HG03521 (cell line): ENCODE results near the gene ZNF407.
"Not testable (repeated sequence)": the region's sequence is repeated elsewhere in the genome, so short reads cannot be mapped to it uniquely, and the experiment has no call there.

ENCODE experiments used
- ATAC-seq: cut with Tn5 transposase; IDR thresholded peaks from one replicate; pipeline ENCODE4 v1.9.1; 2021; ENCODE audit warnings: mild to moderate bottlenecking, moderate library complexity; ENCODE audit not compliant: unreplicated experiment

ZNF407 gene

DNA sequence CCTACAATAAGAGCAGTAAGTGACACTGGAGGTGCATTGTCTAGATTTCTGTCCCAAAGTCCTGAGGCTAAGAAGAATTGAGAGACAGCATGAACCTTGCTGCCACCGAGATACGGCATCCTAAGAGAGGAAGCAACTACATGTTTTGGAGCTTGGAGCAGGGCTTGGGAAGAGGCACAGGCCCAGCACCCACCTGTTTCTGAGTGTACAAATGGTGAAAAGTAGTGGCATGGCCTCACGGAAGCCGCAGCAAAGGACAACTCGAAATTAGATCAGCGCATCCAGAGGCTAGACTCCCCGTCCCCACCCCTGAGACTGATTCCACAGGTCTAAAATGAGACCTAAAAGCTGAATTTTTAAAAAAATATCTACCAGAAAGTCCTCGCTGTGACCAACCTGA lies 483.8 kb downstream of the ZNF407 start:
- no peak for ATAC-seq

DNA sequence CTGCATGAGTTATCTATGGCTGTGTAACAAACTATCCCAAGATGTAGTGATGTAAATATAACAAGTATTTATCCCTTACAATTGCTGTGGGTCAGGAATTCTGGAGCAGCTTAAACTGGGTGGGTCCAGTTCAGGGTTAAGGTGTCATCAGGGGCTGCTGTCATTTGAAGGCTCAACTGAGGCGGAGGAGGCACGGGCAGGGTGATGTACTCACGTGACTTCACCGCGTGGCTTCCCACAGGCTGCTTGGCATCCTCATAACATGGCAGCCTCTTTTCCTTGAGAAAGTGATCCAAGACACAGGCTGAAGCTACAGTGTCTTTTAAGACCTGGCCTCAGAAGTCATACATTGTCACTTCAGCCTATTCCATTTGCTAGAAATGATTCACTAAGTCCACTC lies 485.5 kb downstream of the ZNF407 start:
- ATAC-seq = no peak

GRCh38 chr18:75083761-75084160 lies 486.1 kb downstream of the ZNF407 start:
- ATAC-seq = no peak

GRCh38 chr18:75085676-75086075 lies 488.0 kb downstream of the ZNF407 start:
- not testable (repeated sequence) for ATAC-seq

- no peak for ATAC-seq
Observed at GRCh38 chr18:75086494-75087034, 488.9 kb downstream of the ZNF407 start.

DNA sequence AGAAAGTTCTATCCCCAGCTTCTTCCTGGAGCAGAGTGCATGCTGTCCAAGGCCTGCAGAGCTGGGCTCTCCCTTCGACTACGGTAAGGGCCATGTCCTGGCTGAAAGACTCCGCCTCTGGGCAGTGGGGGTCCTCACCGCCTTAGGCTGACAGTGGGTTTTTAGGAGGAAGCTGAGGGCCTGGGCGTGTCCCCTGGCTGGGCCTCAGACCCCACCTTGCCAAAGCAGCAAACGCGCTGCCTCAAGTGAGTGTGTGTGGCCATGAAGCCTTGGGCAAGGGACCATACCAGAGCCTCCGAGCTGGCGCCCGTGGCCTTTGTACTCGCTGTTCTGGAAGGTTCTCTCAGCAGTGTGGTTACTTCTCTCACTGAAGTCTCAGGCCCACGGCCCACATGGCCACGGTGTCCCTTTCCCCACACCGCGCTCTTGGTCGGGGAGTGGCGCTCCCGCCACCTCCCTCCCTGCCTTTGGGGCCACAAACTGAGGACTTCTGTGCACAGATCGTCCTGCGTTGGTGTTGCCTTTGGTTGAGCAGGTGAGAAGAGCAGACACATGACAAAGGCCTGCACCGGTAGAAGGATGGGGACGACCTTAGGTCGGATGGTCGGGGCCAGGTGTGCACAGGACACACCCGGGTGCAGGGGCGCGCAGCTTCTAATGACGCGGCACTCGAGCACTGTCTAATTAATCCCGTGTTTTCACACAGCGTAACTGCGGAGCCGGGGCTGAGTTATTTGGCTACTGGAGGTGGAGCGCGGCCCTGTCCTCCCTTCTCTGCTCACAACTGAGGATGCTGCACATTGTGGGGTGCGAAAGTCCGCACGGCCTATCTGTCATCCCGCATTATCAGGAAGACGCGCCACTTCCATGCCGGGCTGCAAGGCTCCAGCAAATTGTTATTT lies 489.7 kb downstream of the ZNF407 start:
- no peak for ATAC-seq

GRCh38 chr18:75088021-75088506 lies 490.4 kb downstream of the ZNF407 start:
- ATAC-seq = no peak

DNA sequence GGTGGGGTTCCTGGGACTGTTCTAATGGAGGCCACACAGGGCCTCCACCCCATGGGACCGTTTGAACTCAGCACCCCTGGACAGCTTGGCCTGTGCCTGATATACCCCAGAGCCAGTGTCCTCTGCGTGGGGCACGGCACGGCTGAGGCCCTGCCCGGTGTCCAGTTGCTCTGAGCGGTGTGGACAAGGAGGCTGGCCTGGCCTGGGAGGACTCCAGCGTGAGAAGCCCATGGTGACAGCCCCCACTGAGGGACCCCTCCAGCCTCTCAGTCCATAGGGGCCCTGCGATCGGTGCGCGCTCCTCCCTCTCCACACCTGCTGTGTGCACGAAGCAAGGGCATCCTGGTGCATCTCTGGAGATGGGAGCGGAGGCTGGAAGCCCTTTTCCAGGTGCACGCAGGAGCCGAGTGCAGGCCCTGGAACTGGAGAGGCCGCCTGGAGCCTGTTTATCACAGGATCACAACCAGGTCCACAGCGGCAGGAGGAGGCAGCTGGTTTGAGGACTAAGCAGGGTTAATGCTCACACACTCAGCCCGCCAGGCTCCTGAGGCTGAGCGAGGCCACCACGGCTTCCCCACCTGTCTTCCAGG lies 491.0 kb downstream of the ZNF407 start:
- no peak for ATAC-seq

GRCh38 chr18:75089748-75090327 lies 492.2 kb downstream of the ZNF407 start:
- ATAC-seq = no peak

DNA sequence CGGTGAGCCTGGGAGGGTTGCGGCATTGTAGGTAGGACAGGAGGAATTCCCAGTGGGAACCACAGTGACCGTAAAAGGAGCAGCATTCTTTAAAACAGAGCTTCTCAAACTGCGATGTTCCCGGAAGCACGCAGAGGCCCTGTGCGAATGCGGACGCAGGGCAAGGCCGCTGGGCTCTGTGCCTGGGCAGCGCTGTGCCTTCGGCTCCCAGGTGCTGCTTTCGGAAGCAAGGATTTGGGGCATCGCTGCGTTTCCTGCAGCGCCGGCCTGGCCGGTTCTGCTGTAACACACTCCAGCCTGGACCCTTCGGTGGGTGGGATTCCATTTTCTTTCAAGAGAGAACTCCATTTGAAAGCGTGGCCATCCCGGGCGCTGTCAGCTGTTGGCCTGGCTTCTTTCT lies 492.7 kb downstream of the ZNF407 start:
- ATAC-seq = no peak

DNA sequence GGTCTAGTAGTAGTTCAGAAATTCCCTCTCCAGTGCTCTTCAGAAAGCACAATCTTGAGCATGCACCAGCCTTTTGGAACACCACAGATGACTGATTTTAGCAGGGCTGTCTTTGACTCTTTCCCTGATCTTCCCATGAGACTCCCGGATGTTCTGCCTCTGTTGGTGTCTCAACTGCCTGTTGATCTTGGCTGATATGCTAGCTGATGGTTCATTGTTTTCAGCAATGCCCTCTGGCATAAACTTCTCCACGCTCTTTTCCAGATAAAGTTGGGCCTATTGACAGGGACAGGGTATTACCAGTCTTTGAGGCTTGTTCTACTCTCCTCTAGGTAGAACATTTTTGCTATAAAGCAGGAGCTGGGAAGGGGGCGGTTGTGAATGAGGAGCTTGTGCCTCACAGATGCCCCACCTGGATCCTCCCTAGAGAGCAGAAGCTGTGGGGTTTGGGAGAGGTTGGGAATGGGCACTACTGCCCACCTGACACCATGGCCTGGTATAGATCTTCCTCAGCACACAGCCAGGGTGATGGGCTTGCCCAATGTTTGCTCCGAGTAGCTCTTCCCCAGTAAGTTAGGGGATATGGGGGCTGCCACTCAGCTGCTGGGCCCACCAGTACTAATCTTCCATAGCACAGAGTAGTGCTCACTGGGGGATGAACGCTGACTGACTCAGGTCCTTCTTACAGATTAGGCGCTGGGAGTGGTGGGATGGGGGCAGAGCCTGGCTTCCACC lies 500.0 kb downstream of the ZNF407 start:
- no peak for ATAC-seq

DNA sequence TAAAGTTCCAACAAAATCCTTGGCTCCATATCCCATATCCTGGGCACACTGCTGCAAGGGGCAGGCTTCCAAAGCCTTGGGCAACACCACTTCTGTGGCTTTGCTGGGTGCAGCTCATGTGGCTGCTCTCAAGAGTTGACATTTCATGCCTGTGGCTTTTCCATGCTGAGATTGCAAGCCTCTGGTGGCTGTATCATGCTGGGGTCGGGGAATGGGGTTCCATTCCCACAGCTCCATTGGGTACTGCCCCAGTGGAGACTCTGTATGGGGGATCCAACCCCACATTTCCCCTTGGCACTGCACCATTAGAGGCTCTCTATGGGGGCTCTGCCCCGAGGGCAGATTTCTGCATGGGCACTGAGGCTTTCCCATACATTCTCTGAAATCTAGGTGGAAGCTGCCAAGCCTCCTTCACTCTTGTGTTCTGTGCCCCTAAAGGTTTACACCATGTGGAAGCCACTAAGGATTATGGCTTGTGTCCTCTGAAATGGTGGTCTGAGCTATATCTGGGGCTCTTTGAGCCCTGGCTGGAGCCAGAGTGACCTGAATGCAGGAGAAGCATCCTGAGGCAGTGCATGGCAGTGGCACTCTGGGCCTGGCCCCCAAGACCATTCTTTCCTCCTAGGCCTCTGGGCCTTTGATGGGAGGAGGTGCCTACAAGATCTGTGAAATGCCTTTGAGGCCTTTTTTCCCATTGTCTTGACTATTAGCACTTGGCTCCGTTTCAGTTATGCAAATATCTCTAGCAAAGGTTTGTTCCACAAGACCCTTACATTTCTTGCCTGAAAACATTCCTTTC lies 503.4 kb downstream of the ZNF407 start:
- no peak for ATAC-seq

GRCh38 chr18:75101916-75102315 lies 504.2 kb downstream of the ZNF407 start:
- ATAC-seq = no peak

- ATAC-seq = not testable (repeated sequence)
Observed at GRCh38 chr18:75104029-75104428, 506.4 kb downstream of the ZNF407 start.

GRCh38 chr18:75104483-75104882 lies 506.8 kb downstream of the ZNF407 start:
- ATAC-seq = no peak

DNA sequence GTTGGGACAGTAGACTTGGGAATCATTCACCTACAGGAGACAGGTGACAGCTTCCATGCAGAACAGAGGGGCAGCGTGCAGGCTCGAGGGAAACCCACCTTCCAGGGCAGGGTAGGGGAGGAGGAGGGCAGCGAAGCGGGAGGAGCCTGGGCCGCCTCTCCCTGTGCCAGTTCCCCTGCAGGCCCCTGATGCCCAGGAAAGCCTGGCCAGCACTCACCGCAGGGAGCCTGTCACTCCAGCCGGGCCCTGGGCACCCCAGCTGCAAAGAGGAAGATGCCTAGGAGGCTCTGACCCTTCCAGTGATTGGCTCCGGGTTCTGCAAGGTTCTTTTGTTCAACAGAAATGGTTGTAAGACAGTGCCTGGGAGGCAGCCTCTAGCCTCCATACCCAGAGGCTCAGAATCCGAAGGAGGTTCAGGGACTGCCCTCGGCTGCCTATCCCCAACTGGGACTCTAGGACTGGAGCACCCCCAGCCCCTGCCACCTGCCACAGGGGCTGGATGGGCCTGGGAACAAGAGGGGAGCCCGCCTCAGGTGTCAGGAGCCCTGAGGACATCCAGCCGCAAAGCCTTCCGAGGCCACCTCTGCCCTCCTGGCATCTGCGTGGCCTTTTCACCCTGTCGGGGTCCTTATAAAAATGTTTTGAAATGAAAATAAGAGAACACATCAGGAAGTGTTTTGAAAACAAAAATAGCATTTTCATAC lies 508.0 kb downstream of the ZNF407 start:
- no peak for ATAC-seq

GRCh38 chr18:75106746-75107145 lies 509.1 kb downstream of the ZNF407 start:
- no peak for ATAC-seq

GRCh38 chr18:75107196-75107930 lies 509.7 kb downstream of the ZNF407 start:
- no peak for ATAC-seq

- no peak for ATAC-seq
Observed at GRCh38 chr18:75107931-75108276, 510.2 kb downstream of the ZNF407 start.
